PC-3 (cell line): ENCODE data around the gene NCCRP1. TPM values are rescaled to one million over a fixed set of nuclear protein-coding genes. Genes with fewer than 3 reads are reported as not detected.

ENCODE experiments used
- ATAC-seq: fragments of 200-7000 bp; cut with Tn5 transposase; 2 replicates; pipeline ENCODE4 v1.9.1; 2020; ENCODE audit warnings: mild to moderate bottlenecking, moderate library complexity
- BruUV-seq: library from RNA; stranded (reverse); fragments of 400-500 nt; replicated peaks from 2 replicates; lab custom pipeline; 2021; lab: Mats Ljungman, UMichigan
- CTCF ChIA-PET: fragments of 300-600 bp; sonication (Branson Sonifier 250); formaldehyde crosslinking; loops from one replicate; lab custom pipeline; 2022; ENCODE audit warnings: antibody characterized with exemption; lab: Charles Lee
- POLR2A ChIA-PET: fragments of 300-600 bp; sonication (Branson Sonifier 250); formaldehyde crosslinking; loops from one replicate; lab custom pipeline; 2022; ENCODE audit warnings: antibody characterized with exemption; ENCODE audit not compliant: unreplicated experiment; lab: Charles Lee
- DNase-seq: peaks from one replicate; pipeline ENCODE4 v3.0.0-alpha.2; 2015
- H2AFZ ChIP-seq: fragments of 300-600 bp; sonication (generic); 2 replicates; pipeline ENCODE4 v1.6.0; 2016; ENCODE audit warnings: antibody characterized with exemption, low read length
- H3F3A ChIP-seq: fragments of 300-600 bp; sonication (generic); one replicate; pipeline ENCODE4 v1.6.0; 2017; ENCODE audit warnings: antibody characterized with exemption, low read length, control low read depth, mild to moderate bottlenecking; ENCODE audit not compliant: unreplicated experiment
- H3K27ac ChIP-seq: fragments of 300-600 bp; sonication (generic); 2 replicates; pipeline ENCODE4 v1.5.1; 2016; ENCODE audit warnings: mild to moderate bottlenecking, low read length
- H3K27me3 ChIP-seq: fragments of 300-600 bp; sonication (generic); 2 replicates; pipeline ENCODE4 v1.6.1; 2016; ENCODE audit warnings: low read length, mixed read lengths
- H3K36me3 ChIP-seq: fragments of 300-600 bp; sonication (generic); 2 replicates; pipeline ENCODE4 v1.6.1; 2016; ENCODE audit warnings: low read depth, mixed run types, low read length, mixed read lengths
- H3K4me1 ChIP-seq: fragments of 300-600 bp; sonication (generic); 2 replicates; pipeline ENCODE4 v1.5.1; 2016; ENCODE audit warnings: low read length; ENCODE audit not compliant: insufficient read depth
- H3K4me2 ChIP-seq: fragments of 300-600 bp; sonication (generic); 2 replicates; pipeline ENCODE4 v1.6.0; 2016; ENCODE audit warnings: low read length
- H3K4me3 ChIP-seq: fragments of 300-600 bp; sonication (generic); 2 replicates; pipeline ENCODE4 v1.5.1; 2016; ENCODE audit warnings: mild to moderate bottlenecking, low read length, mixed read lengths
- H3K79me2 ChIP-seq: fragments of 300-600 bp; sonication (generic); 2 replicates; pipeline ENCODE4 v1.6.1; 2017; ENCODE audit warnings: low read length, mixed read lengths
- H3K9ac ChIP-seq: fragments of 300-600 bp; sonication (generic); 2 replicates; pipeline ENCODE4 v1.6.0; 2016; ENCODE audit warnings: mild to moderate bottlenecking, low read length
- H3K9me2 ChIP-seq: fragments of 300-600 bp; sonication (generic); replicated peaks from 2 replicates; pipeline ENCODE4 v1.6.1; 2016; ENCODE audit warnings: mixed run types, low read length, mixed read lengths
- H3K9me3 ChIP-seq: fragments of 300-600 bp; sonication (generic); 2 replicates; pipeline ENCODE4 v1.6.1; 2016; ENCODE audit warnings: low read length, mixed read lengths
- H4K20me1 ChIP-seq: fragments of 300-600 bp; sonication (generic); 2 replicates; pipeline ENCODE4 v1.6.1; 2016; ENCODE audit warnings: low read length, mixed read lengths
- CTCF ChIP-seq: fragments of 300-600 bp; sonication (generic); conservative IDR thresholded peaks from 2 replicates; pipeline ENCODE4 v1.5.1; 2017; ENCODE audit warnings: antibody characterized with exemption, low read depth, mild to moderate bottlenecking, low read length
- EZH2 ChIP-seq: fragments of 300-600 bp; sonication (generic); IDR thresholded peaks from one replicate; pipeline ENCODE4 v1.6.1; 2017; ENCODE audit warnings: antibody characterized with exemption, mild to moderate bottlenecking, low read length; ENCODE audit not compliant: unreplicated experiment
- EZH2phosphoT487 ChIP-seq: fragments of 300-600 bp; sonication (generic); IDR thresholded peaks from 2 replicates; pipeline ENCODE4 v1.6.1; 2018; ENCODE audit warnings: mild to moderate bottlenecking, antibody characterized with exemption, low read length, borderline replicate concordance
- intact Hi-C: fragments of 100-400 bp; cut with micrococcal nuclease; formaldehyde crosslinking; loops from 2 replicates; pipeline ENCODE4 v1.9.0; 2023
- total RNA-seq: library from RNA; depleted of rRNA; stranded (reverse); fragments of >200 nt; gene quantifications from 2 replicates; pipeline ENCODE4 v1.2.3, GENCODE V29; 2014

NCCRP1 gene
- total RNA-seq, 1 experiment from 2014 or later, result 2.2 TPM

- Histone ChIP-seq H3K27me3 (no peaks in the 10 kb centered on the region), H3K79me2 (no peaks in the 10 kb centered on the region), H3K4me3 (no peak overlapping the region), H3K9me3 (no peaks in the 10 kb centered on the region), H3K36me3 (no peaks in the 10 kb centered on the region), H3F3A (no peaks in the 10 kb centered on the region), H4K20me1 (no peaks in the 10 kb centered on the region), H3K9ac (no peak overlapping the region), H2AFZ (no peak overlapping the region), H3K4me1 (no peaks in the 10 kb centered on the region), H3K27ac (no peak overlapping the region), H3K9me2 (no peaks in the 10 kb centered on the region), H3K4me2 (no peak overlapping the region)
- DNase-seq, result no peak
- ATAC-seq, result no peak
- no peak for TF ChIP-seq EZH2
- TF ChIP-seq EZH2phosphoT487, result no peak
- no peak for TF ChIP-seq CTCF
- POLR2A ChIA-PET, result no interaction called here
- no TSS peak for BruUV-seq
- CTCF ChIA-PET, result no interaction called here
- intact Hi-C loops, result no loop called here
Measured at GRCh38 chr19:39246951-39247669, 50.3 kb downstream of the NCCRP1 start.

DNA sequence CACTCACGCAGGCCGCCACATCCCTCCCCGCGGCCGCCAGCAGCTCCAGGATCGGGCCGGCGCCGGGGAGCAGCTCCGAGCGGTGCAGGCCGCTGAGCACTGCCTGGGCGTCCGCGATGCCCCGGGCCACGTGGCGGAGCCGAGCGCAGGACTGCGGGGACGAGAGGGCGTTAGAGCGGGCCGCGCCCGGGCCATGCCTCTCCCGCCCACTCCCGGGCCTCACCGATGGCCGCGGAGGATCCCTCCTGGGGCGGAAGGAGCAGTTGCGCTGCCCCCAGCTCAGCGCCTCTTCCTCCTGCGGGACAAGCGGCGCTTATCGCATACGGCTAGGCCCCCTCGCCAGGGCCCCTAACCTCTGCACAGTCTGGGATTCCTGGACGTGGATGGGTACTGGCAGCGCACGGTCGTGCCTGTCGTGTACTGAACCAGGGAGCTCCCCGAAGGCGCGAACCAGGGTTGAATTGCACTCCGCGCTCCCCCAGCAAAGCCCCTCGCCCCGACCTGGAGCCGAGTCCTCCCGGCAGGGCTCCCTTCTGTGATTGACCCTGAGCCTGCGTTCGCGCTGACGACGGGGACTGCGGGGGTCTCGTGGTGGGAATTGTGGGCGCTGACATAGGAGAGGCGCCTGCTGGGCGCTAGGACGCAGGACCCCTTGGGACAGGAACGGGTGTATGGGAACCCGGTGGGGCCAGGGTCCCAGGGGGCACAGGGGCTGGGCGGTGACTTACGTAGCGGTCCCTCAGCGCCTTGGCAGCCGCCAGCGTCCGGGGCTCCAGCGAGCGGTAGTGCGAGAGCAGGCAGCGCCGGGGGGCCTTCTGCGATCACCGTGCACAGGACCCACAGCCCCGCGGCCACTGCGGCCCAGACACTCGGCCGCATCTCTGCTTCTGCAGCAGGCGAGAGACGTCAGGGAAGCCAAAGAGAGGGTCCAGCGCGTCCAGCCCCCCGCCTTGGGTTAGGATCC is 51.2 kb downstream of the NCCRP1 start:
- Histone ChIP-seq H3K27me3 (no peaks in the 10 kb centered on the region), H3F3A (no peaks in the 10 kb centered on the region), H3K9me3 (no peaks in the 10 kb centered on the region), H3K36me3 (no peaks in the 10 kb centered on the region), H3K79me2 (no peaks in the 10 kb centered on the region), H3K27ac (no peak overlapping the region), H3K4me3 (no peak overlapping the region), H4K20me1 (no peaks in the 10 kb centered on the region), H3K4me1 (no peaks in the 10 kb centered on the region), H2AFZ (no peak overlapping the region), H3K9ac (no peak overlapping the region), H3K4me2 (no peak overlapping the region), H3K9me2 (no peaks in the 10 kb centered on the region)
- intact Hi-C loops, result no loop called here
- no peak for ATAC-seq
- ChIA-PET POLR2A (no interaction called here), CTCF (no interaction called here)
- BruUV-seq, result no TSS peak
- TF ChIP-seq CTCF (no peak), EZH2phosphoT487 (no peak), EZH2 (no peak)
- no peak for DNase-seq
